Measurements from ENCODE around the gene PRDM15. TPM values are rescaled to one million over a fixed set of nuclear protein-coding genes. Genes with fewer than 3 reads are reported as not detected.

Gene PRDM15
- total RNA-seq, 1 donor from 2014 or later: 20.5 TPM

GRCh38 chr21:41916888-41917433 lies 37.8 kb upstream of the PRDM15 start:
- Histone ChIP-seq H3K27ac (no peak overlapping the region), H3K4me3 (no peak overlapping the region), H3K9me3 (no peaks in the 10 kb centered on the region), H3K36me3 (peaks cover 50 to 64% of the 10 kb centered on the region in 2 donors), H3K27me3 (no peaks in the 10 kb centered on the region), H3K4me1 (no peaks in the 10 kb centered on the region)
- intact Hi-C loops (cut with DNase I): no loop called here
- DNase-seq (ENCODE audit: low spot score in 2 of 2): no peak
- no peak for TF ChIP-seq CTCF (IDR thresholded peaks at IDR 0.05)

DNA sequence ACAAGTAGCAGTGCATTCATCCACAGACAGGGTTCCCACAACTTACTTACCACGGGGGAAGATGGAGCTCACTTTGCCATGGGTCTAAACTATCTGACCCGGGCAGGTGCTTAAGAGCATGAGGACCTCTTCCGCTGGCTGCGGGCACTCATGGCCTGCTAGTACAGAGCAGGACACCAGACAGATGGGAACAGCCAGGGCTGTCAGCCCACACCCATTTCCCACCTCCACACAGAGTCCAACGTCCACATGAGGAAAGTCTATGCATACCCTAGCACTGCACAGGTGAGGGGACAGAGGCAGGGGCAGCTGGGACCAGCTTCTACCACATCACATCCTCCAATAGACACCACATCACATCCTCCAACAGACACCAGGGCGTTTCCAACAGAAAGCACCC lies 35.8 kb upstream of the PRDM15 start:
- Histone ChIP-seq H3K4me1 (no peaks in the 10 kb centered on the region), H3K27ac (no peak overlapping the region), H3K36me3 (peaks cover 64 to 84% of the 10 kb centered on the region in 2 donors), H3K9me3 (no peaks in the 10 kb centered on the region), H3K4me3 (no peak overlapping the region), H3K27me3 (no peaks in the 10 kb centered on the region)
- no peak for TF ChIP-seq CTCF (IDR thresholded peaks at IDR 0.05)
- no peak for DNase-seq (ENCODE audit: low spot score in 2 of 2)
- intact Hi-C loops (cut with DNase I): no loop called here

DNA sequence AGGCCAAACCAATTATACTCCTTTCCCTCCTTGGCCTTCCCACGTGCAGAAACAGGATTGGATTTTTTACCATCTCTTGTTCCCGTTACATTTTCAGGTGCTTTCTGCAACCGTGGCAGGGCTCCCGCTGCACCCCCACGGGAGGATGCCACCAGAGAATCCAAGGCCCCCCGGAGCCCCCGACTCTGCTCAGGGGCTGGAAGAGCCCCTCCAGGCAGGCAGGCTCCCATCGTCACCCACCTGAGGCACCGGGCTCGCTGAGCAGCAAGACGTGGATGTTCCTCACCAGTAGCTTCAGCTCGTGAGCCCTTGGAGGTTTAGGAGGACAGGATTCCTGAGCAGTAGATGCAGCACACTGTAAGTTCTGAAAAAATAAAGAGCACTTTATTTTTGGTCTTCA lies 35.2 kb upstream of the PRDM15 start:
- Histone ChIP-seq H3K27ac (no peak overlapping the region), H3K36me3 (peaks cover 65 to 90% of the 10 kb centered on the region in 2 donors), H3K27me3 (no peaks in the 10 kb centered on the region), H3K4me1 (no peaks in the 10 kb centered on the region), H3K4me3 (no peak overlapping the region), H3K9me3 (no peaks in the 10 kb centered on the region)
- no peak for TF ChIP-seq CTCF (IDR thresholded peaks at IDR 0.05)
- DNase-seq (ENCODE audit: low spot score in 2 of 2): no peak
- intact Hi-C loops (cut with DNase I): no loop called here

GRCh38 chr21:41913230-41913629 lies 34.1 kb upstream of the PRDM15 start:
- Histone ChIP-seq H3K36me3 (peaks cover 67 to 94% of the 10 kb centered on the region in 2 donors), H3K9me3 (no peaks in the 10 kb centered on the region), H3K4me1 (no peaks in the 10 kb centered on the region), H3K4me3 (no peak overlapping the region), H3K27me3 (no peaks in the 10 kb centered on the region), H3K27ac (no peak overlapping the region)
- TF ChIP-seq CTCF (IDR thresholded peaks at IDR 0.05): no peak
- intact Hi-C loops (cut with DNase I): no loop called here
- no peak for DNase-seq (ENCODE audit: low spot score in 2 of 2)

DNA sequence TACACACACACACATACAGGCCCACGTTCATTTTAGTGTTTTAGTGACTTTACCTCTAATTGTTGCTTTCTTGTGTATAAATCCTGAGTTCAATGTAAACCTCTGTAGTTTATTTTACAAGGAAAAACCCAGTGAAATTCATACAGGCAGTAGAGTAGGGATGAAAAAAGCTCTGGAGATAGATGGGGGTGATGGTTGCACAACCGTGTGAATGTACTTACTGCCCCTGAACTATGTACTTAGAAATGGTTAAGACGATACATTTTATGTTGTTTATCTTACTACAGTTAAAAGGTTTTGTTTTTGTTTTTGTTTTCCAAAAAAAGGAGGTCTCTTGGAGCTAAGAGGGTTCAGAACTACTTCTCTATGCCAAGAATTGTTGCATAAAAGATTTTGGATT lies 29.7 kb upstream of the PRDM15 start:
- Histone ChIP-seq H3K36me3 (peaks cover 55 to 95% of the 10 kb centered on the region in 2 donors), H3K27me3 (no peaks in the 10 kb centered on the region), H3K4me3 (no peak overlapping the region), H3K9me3 (no peaks in the 10 kb centered on the region), H3K4me1 (no peaks in the 10 kb centered on the region), H3K27ac (no peak overlapping the region)
- intact Hi-C loops (cut with DNase I): no loop called here
- TF ChIP-seq CTCF (IDR thresholded peaks at IDR 0.05): no peak
- no peak for DNase-seq (ENCODE audit: low spot score in 2 of 2)

Measured in ascending aorta (tissue), 2 donors.